Gastroesophageal sphincter (tissue), 4 donors: Measurements from ENCODE around the gene SCRN2. TPM values are rescaled to one million over a fixed set of nuclear protein-coding genes. Genes with fewer than 3 reads are reported as not detected.

Experiments
- ATAC-seq: fragments of 150-250 bp; one replicate; pipeline ENCODE4 v1.9.1; 2016; ENCODE audit warnings: mild to moderate bottlenecking, moderate library complexity
- H3K27ac ChIP-seq, 4 donors: fragments of 200-600 bp; sonication (generic) in 3 of 4; 1 replicate in 3 of 4; 2 replicates in 1 of 4; pipeline ENCODE4 v1.5.1; 2016 to 2019
- H3K27me3 ChIP-seq: fragments of 200-600 bp; sonication (generic); one replicate; pipeline ENCODE4 v1.5.1; 2019
- H3K36me3 ChIP-seq, 2 donors: fragments of 200-600 bp; sonication (generic); one replicate each; pipeline ENCODE4 v1.5.1; 2019; ENCODE audit warnings: control low read depth in 1 of 2
- H3K4me1 ChIP-seq, 3 donors: fragments of 200-600 bp; sonication (generic); 1 replicate in 2 of 3; 2 replicates in 1 of 3; pipeline ENCODE4 v1.5.1; 2016 to 2019; ENCODE audit warnings: control low read depth in 2 of 3
- H3K4me3 ChIP-seq, 2 donors: fragments of 200-600 bp; sonication (generic); one replicate each; pipeline ENCODE4 v1.5.1; 2019; ENCODE audit warnings: mild to moderate bottlenecking in 1 of 2, moderate library complexity in 1 of 2
- H3K9me3 ChIP-seq, 3 donors: fragments of 200-600 bp; sonication (generic); one replicate each; pipeline ENCODE4 v1.5.1; 2017 to 2019; ENCODE audit warnings: control low read depth in 2 of 3
- EP300 ChIP-seq: sonication (generic); formaldehyde crosslinking; IDR thresholded peaks from one replicate; pipeline ENCODE4 v1.6.1; 2017; ENCODE audit warnings: antibody characterized with exemption, mild to moderate bottlenecking
- POLR2A ChIP-seq, 2 donors: fragments of 450-650 bp; IDR thresholded peaks; one replicate each; pipeline ENCODE4 v1.6.1; 2017; ENCODE audit warnings: antibody characterized with exemption in 2 of 2, mild to moderate bottlenecking in 2 of 2, moderate library complexity in 1 of 2
- POLR2AphosphoS5 ChIP-seq: sonication (generic); formaldehyde crosslinking; IDR thresholded peaks from one replicate; pipeline ENCODE4 v1.6.1; 2017; ENCODE audit warnings: antibody characterized with exemption
- WGBS, 2 donors: methylation state at CpG; one replicate each; pipeline ENCODE4 v1.1.5; 2018; ENCODE audit warnings: low coverage in 1 of 2; 5-methylcytosine and 5-hydroxymethylcytosine counted together
- total RNA-seq, 4 donors: library from RNA; depleted of rRNA; stranded (reverse); fragments of >200 nt; gene quantifications; one replicate each; pipeline ENCODE4 v1.1.0, GENCODE V29; 2016
- TF ChIP-seq, protein P1 (sequence below), 4 experiments: fragments of 200-600 bp in 2 of 4; fragments of 450-650 bp in 2 of 4; sonication (generic) in 1 of 4; IDR thresholded peaks; one replicate each; pipeline ENCODE4 v1.5.1; 2017 to 2019; ENCODE audit warnings: antibody characterized with exemption in 4 of 4, mild to moderate bottlenecking in 2 of 4, moderate library complexity in 2 of 4

SCRN2 gene
- total RNA-seq, 4 donors from 2014 or later, result 17.4 to 28.9 (median 21.8) TPM

DNA sequence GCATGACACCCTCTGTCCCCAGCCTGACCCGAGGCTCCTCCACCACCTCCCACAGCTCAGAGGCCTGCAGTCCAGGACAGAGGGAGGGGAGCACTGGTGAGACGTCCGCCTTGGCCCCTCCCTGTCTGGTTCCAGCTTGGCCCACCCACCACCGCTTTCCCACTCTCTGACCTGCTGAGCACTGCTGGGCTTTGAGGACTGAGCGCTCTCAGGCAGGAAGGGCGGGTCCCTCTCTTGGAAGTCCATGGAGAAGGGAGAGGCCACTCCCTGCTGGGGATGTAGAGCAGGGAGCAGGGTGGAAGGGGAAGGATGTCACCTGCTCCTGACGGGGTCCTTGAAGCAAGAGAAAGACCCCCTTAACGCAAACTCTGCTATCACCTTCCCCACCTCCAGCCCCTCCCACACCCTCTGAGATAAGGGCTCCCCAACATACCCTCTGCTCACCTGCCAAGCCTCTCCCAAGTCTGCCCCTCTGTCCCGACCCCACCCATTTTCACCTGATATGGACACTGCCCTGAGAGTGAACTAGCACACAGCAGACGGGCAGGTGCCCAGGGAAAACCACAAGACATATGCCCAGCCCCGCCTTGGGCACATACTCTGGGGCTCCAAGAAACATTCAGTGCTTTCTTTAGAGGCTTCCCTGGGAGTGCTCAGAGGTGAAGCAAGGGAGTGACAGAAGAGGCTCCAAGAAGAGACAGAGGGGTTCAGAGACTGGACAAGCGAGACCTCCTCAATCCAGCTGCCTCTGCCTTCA is 20.9 kb downstream of the SCRN2 start:
- Histone ChIP-seq H3K9me3 (no peaks in the 10 kb centered on the region), H3K4me3 (no peak overlapping the region), H3K27ac (no peak overlapping the region), H3K36me3 (peaks cover 0 to 75% of the 10 kb centered on the region in 2 donors), H3K27me3 (no peaks in the 10 kb centered on the region), H3K4me1 (peaks cover 0 to 30% (median 3%) of the 10 kb centered on the region in 3 donors)
- 85 to 100% methylated on average over 3 to 4 of the region's 12 CpGs for WGBS, 2 donors
- ATAC-seq, result no peak
- TF ChIP-seq, protein P1, sequence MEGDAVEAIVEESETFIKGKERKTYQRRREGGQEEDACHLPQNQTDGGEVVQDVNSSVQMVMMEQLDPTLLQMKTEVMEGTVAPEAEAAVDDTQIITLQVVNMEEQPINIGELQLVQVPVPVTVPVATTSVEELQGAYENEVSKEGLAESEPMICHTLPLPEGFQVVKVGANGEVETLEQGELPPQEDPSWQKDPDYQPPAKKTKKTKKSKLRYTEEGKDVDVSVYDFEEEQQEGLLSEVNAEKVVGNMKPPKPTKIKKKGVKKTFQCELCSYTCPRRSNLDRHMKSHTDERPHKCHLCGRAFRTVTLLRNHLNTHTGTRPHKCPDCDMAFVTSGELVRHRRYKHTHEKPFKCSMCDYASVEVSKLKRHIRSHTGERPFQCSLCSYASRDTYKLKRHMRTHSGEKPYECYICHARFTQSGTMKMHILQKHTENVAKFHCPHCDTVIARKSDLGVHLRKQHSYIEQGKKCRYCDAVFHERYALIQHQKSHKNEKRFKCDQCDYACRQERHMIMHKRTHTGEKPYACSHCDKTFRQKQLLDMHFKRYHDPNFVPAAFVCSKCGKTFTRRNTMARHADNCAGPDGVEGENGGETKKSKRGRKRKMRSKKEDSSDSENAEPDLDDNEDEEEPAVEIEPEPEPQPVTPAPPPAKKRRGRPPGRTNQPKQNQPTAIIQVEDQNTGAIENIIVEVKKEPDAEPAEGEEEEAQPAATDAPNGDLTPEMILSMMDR (IDR thresholded peaks at IDR 0.05), result no peak

DNA sequence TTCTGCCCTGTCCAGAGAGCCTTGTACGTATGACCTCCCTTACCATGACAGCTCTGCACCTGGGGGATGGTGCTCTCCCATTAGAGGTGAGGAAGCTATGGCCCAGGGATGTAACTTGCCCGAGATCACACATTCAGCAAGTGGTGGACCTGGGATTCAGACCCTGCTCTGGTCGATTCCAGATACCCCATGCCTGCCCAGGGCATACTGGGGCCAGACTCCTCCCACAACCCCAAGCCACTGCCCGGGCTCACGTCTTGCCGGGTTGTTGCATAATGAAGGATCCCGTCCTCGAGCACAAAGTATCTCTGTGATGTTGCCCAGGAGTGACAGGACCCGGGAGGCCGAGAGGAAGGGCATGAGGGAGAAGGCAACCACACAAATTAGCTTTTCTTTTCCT is 21.6 kb downstream of the SCRN2 start:
- peaks cover 0 to 75% of the 10 kb centered on the region in 2 donors for H3K36me3 ChIP-seq
- no peaks in the 10 kb centered on the region for H3K9me3 ChIP-seq
- WGBS, 2 donors, result 82 to 88% methylated on average over 5 of the region's 10 CpGs

DNA sequence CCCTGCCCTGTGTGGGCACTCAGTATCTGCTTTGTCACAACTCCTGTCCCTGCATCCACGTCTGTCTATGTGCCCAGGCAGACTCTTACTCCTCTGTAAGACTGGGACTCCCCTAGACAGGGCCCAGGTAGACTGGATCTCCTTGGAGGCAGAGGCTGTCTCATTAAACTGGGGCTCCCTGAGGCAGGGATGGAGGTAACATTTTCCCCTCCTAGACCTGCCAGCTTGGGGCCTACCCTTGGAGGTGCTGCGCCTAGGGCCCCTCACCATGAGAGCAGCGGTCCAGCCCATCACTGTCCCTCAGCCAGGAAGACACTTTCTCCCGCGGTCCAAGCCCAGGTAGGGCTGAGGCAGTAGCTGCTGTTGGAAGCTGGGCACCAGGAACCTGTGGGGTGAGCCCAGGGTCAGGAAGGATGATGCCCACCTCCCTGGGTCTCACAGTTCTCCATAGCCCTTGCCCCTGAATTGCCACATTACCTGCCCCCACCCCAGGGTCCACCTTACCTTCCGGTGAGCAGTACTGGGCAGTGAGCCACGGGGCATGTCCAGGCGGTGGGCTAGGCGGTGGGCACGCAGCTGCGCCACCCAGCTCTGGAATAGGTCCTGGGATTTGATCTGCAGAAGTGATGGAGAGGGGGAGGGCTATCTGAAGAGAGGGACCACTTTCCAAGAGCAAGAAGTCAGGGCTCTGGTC is 22.9 kb downstream of the SCRN2 start:
- H3K27me3 ChIP-seq, result no peaks in the 10 kb centered on the region
- peaks cover 0 to 30% (median 3%) of the 10 kb centered on the region in 3 donors for H3K4me1 ChIP-seq
- H3K27ac ChIP-seq, result no peak overlapping the region
- no peak for ATAC-seq
- no peaks in the 10 kb centered on the region for H3K9me3 ChIP-seq
- WGBS, 2 donors, result 20 to 80% methylated on average over 1 of the region's 11 CpGs
- TF ChIP-seq POLR2AphosphoS5 (no peak), EP300 (no peak), POLR2A (IDR thresholded peaks at IDR 0.05) (no peak)
- TF ChIP-seq, protein P1 (IDR thresholded peaks at IDR 0.05), result no peak
- peaks cover 0 to 74% of the 10 kb centered on the region in 2 donors for H3K36me3 ChIP-seq
- no peak overlapping the region for H3K4me3 ChIP-seq

More for the DNA sequence above, 21.6 kb downstream of the SCRN2 start:
- TF ChIP-seq EP300, result no peak
- TF ChIP-seq POLR2A (IDR thresholded peaks at IDR 0.05), result no peak
- no peak for TF ChIP-seq POLR2AphosphoS5
- TF ChIP-seq, protein P1 (IDR thresholded peaks at IDR 0.05), result no peak
- no peak overlapping the region for H3K4me3 ChIP-seq
- ATAC-seq, result no peak
- H3K27me3 ChIP-seq, result no peaks in the 10 kb centered on the region
- peaks cover 0 to 30% (median 3%) of the 10 kb centered on the region in 3 donors for H3K4me1 ChIP-seq
- H3K27ac ChIP-seq, result no peak overlapping the region

DNA sequence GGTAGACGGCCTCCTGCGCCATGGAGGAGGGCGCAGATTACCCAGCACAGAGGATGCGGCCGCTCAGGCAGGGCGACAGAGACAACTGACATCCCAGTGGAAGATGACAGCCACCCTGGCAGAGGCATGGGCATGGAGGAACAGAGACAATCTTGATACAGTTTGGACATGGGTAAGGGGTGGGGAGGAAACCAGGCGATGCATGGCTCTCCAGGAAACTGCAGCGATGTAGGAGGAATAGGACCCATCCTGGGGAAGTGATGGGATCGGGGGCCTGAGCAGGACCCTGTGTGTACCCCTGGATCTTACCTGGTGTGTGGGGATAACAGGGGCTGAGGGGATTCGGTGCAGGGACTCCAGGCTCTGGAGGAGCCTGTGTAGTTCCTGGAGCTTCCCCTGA is 24.1 kb downstream of the SCRN2 start:
- 92 to 93% methylated on average over 2 to 8 of the region's 10 CpGs for WGBS, 2 donors
- TF ChIP-seq, protein P1 (IDR thresholded peaks at IDR 0.05), result no peak
- TF ChIP-seq EP300 (no peak), POLR2A (IDR thresholded peaks at IDR 0.05) (no peak), POLR2AphosphoS5 (no peak)

More for the DNA sequence above, 24.1 kb downstream of the SCRN2 start:
- no peak overlapping the region for H3K4me3 ChIP-seq
- peaks cover 0 to 22% (median 0%) of the 10 kb centered on the region in 3 donors for H3K4me1 ChIP-seq
- no peak overlapping the region for H3K27ac ChIP-seq
- no peaks in the 10 kb centered on the region for H3K27me3 ChIP-seq
- H3K36me3 ChIP-seq, result peaks cover 0 to 80% of the 10 kb centered on the region in 2 donors
- H3K9me3 ChIP-seq, result no peaks in the 10 kb centered on the region
- no peak for ATAC-seq
